Tibial artery (tissue), 4 donors: ENCODE measurements around the gene SYCE3.
"Not testable (repeated sequence)": the region's sequence is repeated elsewhere in the genome, so short reads cannot be mapped to it uniquely, and the experiment has no call there.

Experiments used
- DNase-seq, 2 donors: peaks; one replicate each; pipeline ENCODE4 v3.0.0-alpha.2; 2019
- H3K27ac ChIP-seq, 2 donors: fragments of 200-600 bp; sonication (generic) in 1 of 2; 1 replicate in 1 of 2; 2 replicates in 1 of 2; pipeline ENCODE4 v1.5.1; 2018 to 2019; ENCODE audit warnings: mild to moderate bottlenecking in 1 of 2
- H3K27me3 ChIP-seq, 2 donors: fragments of 200-600 bp; sonication (generic) in 1 of 2; one replicate each; pipeline versions ENCODE4 v1.5.1 to v1.6.0; 2016 to 2019
- H3K36me3 ChIP-seq, 3 donors: fragments of 200-600 bp; sonication (generic) in 2 of 3; one replicate each; pipeline ENCODE4 v1.5.1; 2016 to 2019; ENCODE audit warnings: mild to moderate bottlenecking in 2 of 3
- H3K4me1 ChIP-seq, 4 donors: fragments of 200-600 bp; sonication (generic) in 2 of 4; 1 replicate in 3 of 4; 2 replicates in 1 of 4; pipeline ENCODE4 v1.5.1; 2016 to 2019
- H3K4me3 ChIP-seq, 2 donors: fragments of 200-600 bp; sonication (generic) in 1 of 2; 1 replicate in 1 of 2; 2 replicates in 1 of 2; pipeline ENCODE4 v1.5.1; 2018 to 2019; ENCODE audit warnings: mild to moderate bottlenecking in 2 of 2
- H3K9me3 ChIP-seq, 3 donors: fragments of 200-600 bp; sonication (generic) in 1 of 3; one replicate each; pipeline ENCODE4 v1.5.1; 2016 to 2019
- intact Hi-C: fragments of 100-400 bp; cut with DNase I; formaldehyde crosslinking; loops from one replicate; pipeline ENCODE4 v1.15.0; 2023; ENCODE audit warnings: low total_unique reads
- TF ChIP-seq, protein P1 (sequence below), 2 experiments: fragments of 200-600 bp in 1 of 2; fragments of 450-650 bp in 1 of 2; IDR thresholded peaks; one replicate each; pipeline ENCODE4 v1.5.1; 2017 to 2019; ENCODE audit warnings: antibody characterized with exemption in 2 of 2, mild to moderate bottlenecking in 1 of 2, moderate library complexity in 1 of 2

Gene SYCE3

DNA sequence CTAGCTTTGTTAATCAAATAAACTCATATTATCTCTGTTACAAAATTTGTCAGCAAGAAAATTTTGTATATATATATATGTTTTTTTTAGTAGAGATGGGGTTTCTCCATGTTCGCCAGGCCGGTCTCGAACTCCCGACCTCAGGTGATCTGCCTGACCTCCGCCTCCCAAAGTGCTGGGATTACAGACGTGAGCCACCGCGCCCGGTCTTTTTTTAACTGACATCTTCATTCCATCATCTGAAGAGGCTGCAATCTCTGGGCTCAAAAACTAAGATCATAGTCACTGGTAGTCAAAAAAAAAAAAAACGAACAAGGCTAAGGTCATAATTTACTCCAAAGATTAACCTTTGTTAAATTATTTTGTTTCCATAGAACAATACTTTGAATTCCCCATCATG, 22.3 kb downstream of the SYCE3 start:
- H3K9me3 ChIP-seq = no peaks in the 10 kb centered on the region
- intact Hi-C loops = no loop called here
- H3K36me3 ChIP-seq = no peaks in the 10 kb centered on the region
- H3K27ac ChIP-seq = no peak overlapping the region
- H3K4me3 ChIP-seq = no peak overlapping the region
- H3K27me3 ChIP-seq = peaks cover 0 to 48% of the 10 kb centered on the region in 2 donors
- no peak for DNase-seq
- peaks cover 0 to 17% (median 10%) of the 10 kb centered on the region in 4 donors for H3K4me1 ChIP-seq
- TF ChIP-seq, protein P1, sequence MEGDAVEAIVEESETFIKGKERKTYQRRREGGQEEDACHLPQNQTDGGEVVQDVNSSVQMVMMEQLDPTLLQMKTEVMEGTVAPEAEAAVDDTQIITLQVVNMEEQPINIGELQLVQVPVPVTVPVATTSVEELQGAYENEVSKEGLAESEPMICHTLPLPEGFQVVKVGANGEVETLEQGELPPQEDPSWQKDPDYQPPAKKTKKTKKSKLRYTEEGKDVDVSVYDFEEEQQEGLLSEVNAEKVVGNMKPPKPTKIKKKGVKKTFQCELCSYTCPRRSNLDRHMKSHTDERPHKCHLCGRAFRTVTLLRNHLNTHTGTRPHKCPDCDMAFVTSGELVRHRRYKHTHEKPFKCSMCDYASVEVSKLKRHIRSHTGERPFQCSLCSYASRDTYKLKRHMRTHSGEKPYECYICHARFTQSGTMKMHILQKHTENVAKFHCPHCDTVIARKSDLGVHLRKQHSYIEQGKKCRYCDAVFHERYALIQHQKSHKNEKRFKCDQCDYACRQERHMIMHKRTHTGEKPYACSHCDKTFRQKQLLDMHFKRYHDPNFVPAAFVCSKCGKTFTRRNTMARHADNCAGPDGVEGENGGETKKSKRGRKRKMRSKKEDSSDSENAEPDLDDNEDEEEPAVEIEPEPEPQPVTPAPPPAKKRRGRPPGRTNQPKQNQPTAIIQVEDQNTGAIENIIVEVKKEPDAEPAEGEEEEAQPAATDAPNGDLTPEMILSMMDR (IDR thresholded peaks at IDR 0.05) = no peak

DNA sequence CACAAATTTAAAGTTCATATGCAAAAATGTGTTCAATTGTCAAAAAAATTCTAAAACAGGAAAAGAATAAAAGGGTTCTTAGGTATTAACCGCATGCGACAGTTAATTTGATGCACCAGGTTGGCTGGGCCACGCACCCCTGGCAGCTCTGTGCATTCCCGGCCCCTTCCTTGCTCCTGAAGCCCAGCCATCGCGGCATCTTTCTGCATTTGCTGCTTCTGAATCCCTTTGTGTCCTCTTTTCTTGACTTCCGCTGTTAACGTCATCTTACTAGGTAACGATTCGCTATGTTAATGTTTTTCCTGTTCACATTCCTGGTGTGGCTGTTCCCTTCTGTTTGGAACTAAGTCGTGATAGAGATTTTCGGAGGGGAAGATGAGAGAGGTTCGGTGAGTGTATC, 25.0 kb downstream of the SYCE3 start:
- DNase-seq = no peak
- no peak overlapping the region for H3K27ac ChIP-seq

DNA sequence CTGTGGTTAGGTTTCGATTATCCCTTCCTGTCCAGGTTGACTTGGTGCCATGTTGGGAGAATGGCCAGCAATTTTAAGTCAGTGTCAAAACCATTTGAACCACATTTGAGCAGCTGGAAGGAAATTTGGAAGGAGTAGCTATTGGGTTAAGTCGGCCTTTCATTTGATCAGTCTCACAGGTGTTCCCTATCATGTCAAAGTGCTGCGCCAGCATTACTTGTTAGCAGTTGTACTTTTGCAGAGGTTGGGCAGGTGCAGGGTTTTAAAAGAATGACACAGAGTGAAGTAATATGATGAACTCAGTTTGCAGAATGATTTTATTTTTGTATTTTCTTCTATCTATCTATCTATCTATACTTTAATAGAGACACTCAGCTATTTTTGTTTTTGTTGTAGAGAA, 26.5 kb downstream of the SYCE3 start:
- peaks cover 6 to 65% of the 10 kb centered on the region in 2 donors for H3K27me3 ChIP-seq
- TF ChIP-seq, protein P1 (IDR thresholded peaks at IDR 0.05) = no peak
- no peak overlapping the region for H3K27ac ChIP-seq
- no peaks in the 10 kb centered on the region for H3K9me3 ChIP-seq
- H3K4me3 ChIP-seq = no peak overlapping the region
- no peaks in the 10 kb centered on the region for H3K36me3 ChIP-seq
- no peak for DNase-seq
- intact Hi-C loops = no loop called here
- peaks cover 0 to 19% (median 16%) of the 10 kb centered on the region in 4 donors for H3K4me1 ChIP-seq

More for the DNA sequence above, 25.0 kb downstream of the SYCE3 start:
- Histone ChIP-seq H3K36me3 (no peaks in the 10 kb centered on the region), H3K4me1 (peaks cover 0 to 5% (median 2%) of the 10 kb centered on the region in 4 donors), H3K27me3 (peaks cover 0 to 52% of the 10 kb centered on the region in 2 donors), H3K9me3 (no peaks in the 10 kb centered on the region), H3K4me3 (no peak overlapping the region)
- TF ChIP-seq, protein P1 (IDR thresholded peaks at IDR 0.05) = no peak
- intact Hi-C loops = no loop called here

DNA sequence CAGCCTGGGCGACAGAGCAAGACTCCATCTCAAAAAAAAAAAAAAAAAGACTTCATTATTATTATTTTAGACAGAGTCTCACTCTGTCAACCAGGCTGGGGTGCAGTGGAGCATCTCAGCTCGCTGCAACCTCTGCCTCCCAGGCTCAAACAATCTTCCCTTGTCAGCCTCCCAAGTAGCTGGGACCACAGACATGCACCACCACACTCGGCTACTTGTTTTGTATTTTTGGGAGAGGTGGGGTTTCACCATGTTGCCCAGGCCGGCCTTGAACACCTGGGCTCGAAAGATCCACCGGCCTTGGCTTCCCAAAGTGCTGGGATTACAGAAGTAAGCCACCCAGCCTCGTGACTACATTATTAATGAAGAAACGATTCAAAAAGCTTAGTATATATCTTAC, 27.6 kb downstream of the SYCE3 start:
- Histone ChIP-seq H3K27me3 (peaks cover 6 to 76% of the 10 kb centered on the region in 2 donors), H3K9me3 (no peaks in the 10 kb centered on the region), H3K4me3 (no peak overlapping the region), H3K36me3 (no peaks in the 10 kb centered on the region), H3K4me1 (peaks cover 0 to 29% (median 27%) of the 10 kb centered on the region in 4 donors), H3K27ac (no peak overlapping the region)
- no peak for DNase-seq
- intact Hi-C loops = no loop called here
- TF ChIP-seq, protein P1 (IDR thresholded peaks at IDR 0.05) = no peak

DNA sequence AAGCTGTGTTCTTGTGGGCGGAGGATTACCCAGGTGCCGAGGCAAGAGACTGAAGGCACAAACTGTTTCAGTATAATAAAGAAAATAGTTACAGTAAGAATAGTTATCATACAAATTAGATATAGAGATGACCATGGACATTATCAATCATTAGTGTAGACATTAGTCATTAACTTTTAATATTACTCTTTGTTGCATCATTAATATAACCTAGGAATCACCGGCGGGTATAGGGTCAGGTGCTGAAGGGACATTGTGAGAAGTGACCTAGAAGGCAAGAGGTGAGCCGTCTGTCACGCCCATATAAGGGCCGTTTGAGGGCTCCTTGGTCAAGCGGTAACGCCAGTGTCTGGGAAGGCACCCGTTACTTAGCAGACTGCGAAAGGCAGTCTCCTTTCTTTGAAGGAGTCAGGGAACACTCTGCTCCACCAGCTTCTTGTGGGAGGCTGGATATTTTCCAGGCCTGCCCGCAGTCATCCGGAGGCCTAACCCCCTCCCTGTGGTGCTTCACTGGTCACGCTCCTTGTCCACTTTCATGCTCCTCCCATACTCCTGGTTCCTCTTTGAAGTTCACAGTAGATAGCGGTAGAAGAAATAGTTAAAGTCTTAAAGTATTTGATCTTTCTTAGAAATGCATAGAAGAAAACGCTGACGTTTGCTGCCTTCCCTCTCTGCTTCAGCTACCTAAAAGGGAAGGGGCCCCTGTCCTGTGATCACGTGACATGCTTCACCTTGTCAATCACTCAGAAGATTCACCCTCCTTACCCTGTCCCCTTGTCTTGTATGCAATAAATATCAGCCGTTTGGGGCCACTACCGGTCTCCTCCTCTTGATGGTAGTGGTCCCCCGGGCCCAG, 28.6 kb downstream of the SYCE3 start:
- DNase-seq = not testable (repeated sequence)

More for the DNA sequence above, 28.6 kb downstream of the SYCE3 start:
- H3K36me3 ChIP-seq, H3K9me3 ChIP-seq, H3K4me3 ChIP-seq, intact Hi-C loops, H3K27ac ChIP-seq: not testable (repeated sequence)
- Histone ChIP-seq H3K27me3 (peaks cover 6 to 85% of the 10 kb centered on the region in 2 donors), H3K4me1 (peaks cover 0 to 37% (median 31%) of the 10 kb centered on the region in 4 donors)
